GM10266 (cell line): ENCODE data around the gene SAP30BP.

ENCODE experiments used
- DNase-seq: peaks from one replicate; pipeline ENCODE4 v3.0.0; 2012; ENCODE audit errors: extremely low spot score
- CTCF ChIP-seq: IDR thresholded peaks from 2 replicates; pipeline ENCODE4 v1.5.1; 2012; ENCODE audit warnings: mild to moderate bottlenecking, low read depth; ENCODE audit not compliant: control insufficient read depth, insufficient read depth; ENCODE audit errors: missing control alignments

Gene SAP30BP

GRCh38 chr17:75720656-75721462 is 53.7 kb downstream of the SAP30BP start, which contains the start of gene ITGB4:
Gene ITGB4 (plus strand): TSS chr17:75721459. CDS start chr17:75724704, 3,245 bp downstream.
- peak; percentile 19 for TF ChIP-seq CTCF
- DNase-seq: peak; percentile 89

GRCh38 chr17:75721463-75722011 is 54.4 kb downstream of the SAP30BP start:
- no peak for TF ChIP-seq CTCF
- DNase-seq: no peak

- no peak for DNase-seq
- TF ChIP-seq CTCF: no peak
These were observed 54.9 kb downstream of the SAP30BP start for GRCh38 chr17:75722076-75722475.

GRCh38 chr17:75722542-75723095 is 55.5 kb downstream of the SAP30BP start:
- TF ChIP-seq CTCF: no peak
- DNase-seq: no peak

- no peak for TF ChIP-seq CTCF
- DNase-seq: no peak
These were observed 56.2 kb downstream of the SAP30BP start for GRCh38 chr17:75723171-75723930.

- no peak for DNase-seq
- no peak for TF ChIP-seq CTCF
These were observed 57.2 kb downstream of the SAP30BP start for GRCh38 chr17:75724016-75725003.
